SKM-1 treated with dmso at 0.1 percent for 144 hours (cell line): ENCODE measurements around the gene MMRN2.

ENCODE experiments used
- DNase-seq: peaks from one replicate; lab custom pipeline; 2025; ENCODE audit not compliant: unreplicated experiment; lab: John Stamatoyannopoulos, UW

The MMRN2 gene

DNA sequence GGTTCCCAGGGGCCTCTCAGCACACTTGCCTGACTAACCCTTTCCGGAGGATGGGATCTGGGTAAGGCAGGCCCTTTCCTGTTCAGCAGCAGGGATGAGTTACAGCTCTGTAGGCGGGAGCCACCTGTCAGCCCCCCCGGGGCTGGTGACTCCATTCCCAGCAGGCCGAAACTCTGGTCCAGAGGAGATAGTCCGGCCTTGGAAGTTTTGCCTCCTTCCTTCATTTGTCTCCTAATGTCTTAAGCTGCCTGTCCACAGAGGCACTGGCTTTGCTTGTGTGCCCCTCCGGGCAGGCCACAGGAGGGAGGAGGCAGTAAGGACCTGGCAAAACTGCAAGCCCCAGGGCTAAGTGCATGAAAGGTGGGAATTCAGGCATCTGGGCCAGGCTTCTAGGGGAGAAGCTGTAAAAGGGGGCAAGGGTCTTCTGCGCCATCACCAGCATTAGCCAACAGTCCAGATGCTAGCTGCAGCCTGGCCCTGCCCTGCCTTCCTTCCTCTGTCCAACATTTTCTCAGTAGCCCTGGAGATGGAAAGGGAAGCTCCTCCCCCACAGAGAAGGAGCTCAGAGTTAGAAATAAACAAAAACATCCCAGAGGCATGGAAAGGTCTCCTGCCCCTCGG, 12.1 kb upstream of the MMRN2 start:
- no peak for DNase-seq

DNA sequence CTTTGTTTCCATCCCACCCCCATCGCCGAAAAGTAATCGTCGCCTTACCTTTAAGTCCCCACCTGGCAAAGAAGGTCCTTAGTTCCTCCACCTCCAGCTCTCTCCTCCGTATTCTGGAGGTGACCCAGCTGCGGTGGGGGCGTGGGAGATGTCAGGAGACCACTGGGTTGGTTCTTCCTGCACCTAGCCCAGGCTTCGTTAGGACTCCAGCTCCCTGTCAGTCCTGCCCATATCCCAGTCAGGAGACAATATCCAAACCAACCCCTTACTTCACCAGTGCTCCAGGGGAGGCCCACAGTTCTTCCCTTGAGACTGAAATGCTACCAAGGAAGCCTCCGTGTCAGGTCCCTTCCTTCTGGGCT, 11.6 kb upstream of the MMRN2 start:
- no peak for DNase-seq

DNA sequence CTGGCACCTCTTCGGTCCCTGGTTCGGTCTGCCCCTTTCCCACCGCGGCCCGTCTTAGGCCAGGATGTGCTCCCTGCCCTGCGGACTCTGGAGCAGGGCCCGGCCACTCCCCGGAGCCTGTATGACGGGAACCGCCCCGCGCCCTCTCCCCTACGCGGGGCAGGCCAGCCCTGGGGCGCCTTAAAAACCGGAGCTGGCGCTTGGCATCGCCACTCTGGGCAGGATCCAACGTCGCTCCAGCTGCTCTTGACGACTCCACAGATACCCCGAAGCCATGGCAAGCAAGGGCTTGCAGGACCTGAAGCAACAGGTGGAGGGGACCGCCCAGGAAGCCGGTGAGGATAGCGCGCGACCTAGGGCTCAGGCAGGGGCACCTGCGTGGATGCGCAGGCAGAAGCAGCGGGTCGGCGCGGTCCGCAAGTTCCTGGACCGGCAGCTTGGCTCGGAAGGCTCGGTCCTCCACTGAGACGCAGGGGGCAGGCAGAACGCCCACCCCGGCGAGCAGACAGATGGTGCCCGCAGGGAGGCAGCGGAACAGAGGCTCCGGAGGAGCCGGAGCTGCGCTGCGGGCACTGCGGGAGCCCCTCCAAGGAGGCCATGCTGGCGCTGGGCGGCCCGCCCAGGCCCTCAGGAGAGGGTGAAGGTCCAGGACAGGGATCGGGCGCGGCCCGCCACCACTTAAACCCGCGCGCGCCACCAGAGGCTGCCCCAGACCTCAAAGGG, 11.0 kb upstream of the MMRN2 start, which contains the start of gene ADIRF:
Gene ADIRF, plus strand, starts transcription at position 212 of the 723 bp plus-strand sequence. Its CDS starts 63 bp downstream, at position 275.
- DNase-seq = no peak

DNA sequence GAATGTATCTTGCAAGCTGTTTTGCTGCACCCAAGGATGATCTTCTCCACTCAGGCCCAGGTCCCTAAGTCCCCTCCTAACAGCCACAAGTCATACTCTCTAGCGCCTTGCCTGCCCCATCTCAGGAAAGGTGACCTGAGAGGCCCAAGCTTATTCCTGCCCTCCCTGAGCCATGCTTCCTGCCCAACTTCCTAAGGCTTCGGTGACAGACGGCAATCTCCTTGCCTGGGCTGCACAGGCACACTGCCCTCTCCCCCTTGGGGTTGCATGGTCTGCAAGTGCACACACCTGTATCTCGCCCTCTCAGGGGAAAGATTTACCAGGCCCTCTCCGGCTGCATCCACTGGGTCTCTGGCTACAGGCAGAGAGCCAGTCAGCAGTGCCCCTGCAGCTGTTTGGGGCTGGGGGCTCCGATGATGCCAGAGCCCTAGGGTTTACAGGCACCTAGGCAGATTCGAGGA, 10.1 kb upstream of the MMRN2 start:
- no peak for DNase-seq

DNA sequence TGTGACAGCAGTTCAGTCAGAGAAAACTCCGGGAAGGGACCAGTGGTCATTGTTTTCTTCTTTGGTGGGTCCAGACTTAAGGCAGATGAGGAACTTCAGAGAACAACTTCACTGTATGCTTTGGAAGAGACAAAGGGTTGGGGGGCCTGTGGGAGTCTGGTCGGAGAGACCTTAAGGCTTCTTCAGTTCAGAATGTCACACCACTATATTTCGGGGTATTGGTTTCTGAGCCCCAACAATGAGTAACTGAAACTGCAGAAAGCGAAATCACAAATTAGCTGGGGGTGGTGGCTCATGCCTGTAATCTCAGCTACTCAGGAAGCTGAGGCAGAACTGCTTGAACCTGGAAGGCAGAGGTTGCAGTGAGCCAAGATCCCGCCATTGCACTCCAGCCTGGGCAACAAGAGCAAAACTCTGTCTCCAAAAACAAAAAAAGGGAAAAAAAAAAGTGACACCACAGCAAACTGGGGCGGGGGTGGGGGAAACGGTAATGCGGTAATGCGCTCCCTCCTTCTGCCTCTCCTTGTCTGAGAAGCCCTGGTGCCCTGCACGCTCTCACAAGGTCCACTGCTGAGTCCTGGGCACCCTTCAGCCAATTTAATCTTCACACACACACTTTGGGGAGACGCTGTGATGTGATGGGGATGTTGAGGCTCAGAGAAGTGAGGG, 8.7 kb upstream of the MMRN2 start:
- DNase-seq = no peak

DNA sequence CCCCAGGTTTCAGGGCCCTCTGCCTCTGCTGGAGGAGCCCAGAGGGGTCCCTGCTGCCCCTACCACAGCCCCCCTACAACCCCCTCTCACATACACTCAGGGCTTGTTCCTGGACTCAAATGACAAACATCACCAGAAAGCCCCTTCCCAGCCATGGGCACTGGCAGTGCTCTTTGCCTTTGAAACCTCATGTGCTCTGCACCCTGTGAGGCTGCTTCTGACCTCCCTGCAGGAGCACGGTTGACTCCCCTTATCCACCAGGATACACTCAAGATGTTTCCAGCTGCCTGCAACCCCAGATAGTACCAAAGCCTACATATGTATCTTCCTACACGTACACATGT, 7.4 kb upstream of the MMRN2 start:
- DNase-seq = no peak

DNA sequence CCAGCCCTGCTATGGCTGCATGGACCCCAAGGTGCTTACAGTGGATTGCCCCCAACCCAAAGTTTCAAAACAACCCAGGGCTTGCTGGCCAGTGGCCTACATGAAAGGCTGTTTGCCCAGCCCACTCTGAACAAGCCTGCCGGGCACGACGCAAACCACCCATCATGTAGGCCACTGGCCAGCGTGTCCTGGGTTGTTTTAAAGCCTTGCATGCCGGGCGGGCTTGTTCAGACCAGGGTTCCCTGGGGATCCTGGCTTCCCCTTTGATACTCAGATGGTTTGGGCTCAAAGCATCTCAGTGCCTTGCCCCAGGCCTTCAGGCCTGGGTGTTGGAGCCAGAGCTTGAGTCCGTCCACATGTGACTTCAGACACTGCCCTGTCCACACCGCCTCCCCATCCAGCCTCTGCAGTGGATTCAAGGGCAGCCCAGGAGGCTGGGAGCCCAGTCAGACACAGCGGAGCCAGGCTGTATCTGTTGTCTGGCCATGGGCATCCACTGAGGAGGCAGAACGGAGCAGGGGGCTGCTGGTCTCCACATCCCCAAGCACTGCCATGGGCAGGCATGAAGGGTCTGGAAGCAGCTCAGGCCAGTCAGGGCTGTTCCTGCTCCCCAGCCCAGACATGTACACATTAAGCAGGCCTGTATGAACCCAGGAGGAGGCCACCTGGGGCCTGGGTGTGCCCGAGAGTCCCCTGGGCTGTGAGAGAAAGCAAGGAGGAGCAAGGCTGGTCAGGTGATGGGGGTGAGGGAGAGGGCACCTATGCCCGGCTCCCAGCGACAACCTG, 6.8 kb upstream of the MMRN2 start:
- no peak for DNase-seq

DNA sequence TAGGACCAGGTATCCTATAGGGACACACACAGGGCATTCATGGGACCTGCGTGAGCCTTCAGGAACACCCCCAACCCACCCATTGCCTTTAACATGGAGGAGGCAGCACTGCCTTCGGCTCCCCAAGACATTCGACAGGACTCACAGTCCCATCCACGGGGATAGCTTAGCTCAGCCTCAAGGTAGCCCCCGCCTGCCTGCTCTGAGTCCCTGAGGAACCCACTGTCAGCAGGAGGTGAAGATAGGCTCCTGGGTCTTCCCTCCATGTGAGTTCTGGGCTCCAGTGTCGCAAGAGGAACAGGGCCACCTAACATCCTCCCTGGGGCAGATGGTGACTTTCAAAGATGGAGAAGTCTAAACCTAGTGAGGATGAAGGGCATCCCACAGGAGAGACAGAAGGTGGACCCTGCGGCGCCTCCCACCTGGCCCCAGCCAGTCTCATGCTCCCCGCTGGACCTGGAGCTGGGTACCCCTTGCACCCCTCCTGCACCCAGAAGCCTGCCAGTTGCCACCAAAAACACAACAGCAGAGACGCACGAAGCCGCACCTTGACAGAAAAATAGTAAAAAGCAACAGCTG, 6.0 kb upstream of the MMRN2 start:
- DNase-seq = no peak

DNA sequence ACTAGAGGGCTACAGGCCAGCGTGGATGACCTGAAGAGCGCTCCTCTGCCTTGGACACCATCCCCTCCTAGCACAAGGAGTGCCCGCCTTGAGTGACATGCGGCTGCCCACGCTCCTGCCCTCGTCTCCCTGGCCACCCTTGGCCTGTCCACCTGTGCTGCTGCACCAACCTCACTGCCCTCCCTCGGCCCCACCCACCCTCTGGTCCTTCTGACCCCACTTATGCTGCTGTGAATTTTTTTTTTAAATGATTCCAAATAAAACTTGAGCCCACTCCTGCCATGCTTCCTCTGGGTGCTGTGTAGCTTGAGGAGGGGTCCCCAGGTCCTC, 5.5 kb upstream of the MMRN2 start:
- no peak for DNase-seq

DNA sequence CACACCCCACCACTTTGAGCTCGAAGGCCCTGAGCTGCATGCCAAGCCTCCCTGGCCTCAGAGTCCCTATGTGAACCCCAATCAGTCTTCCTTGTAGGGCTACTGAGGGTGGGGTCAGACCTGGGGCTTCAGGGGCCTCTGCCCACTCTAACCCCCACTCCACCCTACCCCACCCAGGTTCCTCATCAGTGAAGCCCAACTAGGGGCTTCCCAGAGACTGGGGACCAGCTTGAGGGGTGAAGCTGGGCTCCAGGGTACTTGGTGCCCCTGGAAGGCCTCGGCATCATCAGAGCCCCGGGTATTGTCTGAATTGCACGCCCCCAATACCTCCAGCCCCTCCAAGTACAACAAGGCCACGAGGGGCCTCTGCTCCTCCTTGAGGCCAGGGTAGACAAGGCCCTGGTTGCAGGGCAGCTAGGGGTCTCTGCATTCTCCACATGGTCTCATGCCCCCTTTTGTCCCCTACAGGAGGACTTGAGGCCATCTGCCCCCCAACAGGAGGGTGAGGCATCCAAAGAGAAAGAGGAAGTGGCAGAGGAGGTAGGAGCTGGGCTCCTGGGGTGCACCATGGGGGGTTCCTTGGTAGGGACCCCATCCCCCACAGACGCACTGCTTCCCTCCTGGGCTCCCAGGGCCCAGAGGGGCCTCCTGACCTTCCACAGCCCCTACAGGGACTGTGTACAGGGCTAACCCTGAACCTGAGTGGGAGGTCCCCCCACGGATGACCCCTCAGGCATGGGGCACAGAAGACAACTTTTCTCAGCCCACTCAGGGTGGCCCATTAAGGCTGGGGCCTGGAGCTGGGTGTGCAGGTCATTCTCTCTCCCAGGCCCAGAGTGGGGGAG, 4.9 kb upstream of the MMRN2 start:
- no peak for DNase-seq

DNA sequence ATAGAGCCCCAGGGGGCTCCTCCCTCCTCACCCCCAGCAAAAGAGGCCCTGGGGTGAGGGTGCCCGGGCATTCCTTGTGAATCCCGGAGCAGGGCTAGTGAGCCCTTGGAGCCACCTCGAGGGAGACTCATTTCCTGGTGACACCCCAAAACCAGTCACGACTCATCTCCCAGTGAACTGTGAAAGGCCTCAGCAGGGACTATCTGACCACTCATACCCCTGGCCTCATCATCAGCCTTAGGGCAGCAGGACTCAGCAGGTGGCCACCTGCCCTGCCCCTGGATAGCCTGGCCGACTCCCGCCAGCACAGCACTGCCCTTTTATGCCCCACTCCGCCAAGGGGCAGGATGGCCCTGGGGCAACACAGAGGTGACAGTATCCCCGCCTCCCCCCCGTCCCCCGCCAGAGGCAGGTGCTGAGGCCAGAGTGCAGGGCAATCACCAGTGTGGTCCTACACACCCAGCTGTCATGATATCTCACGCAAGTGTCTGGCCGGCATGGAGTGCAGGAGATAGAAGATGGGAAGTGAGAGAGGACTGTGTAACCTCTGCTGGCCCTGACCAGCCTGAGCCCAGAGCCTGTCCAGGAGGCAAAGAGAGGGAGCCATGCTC, 4.2 kb upstream of the MMRN2 start:
- no peak for DNase-seq

DNA sequence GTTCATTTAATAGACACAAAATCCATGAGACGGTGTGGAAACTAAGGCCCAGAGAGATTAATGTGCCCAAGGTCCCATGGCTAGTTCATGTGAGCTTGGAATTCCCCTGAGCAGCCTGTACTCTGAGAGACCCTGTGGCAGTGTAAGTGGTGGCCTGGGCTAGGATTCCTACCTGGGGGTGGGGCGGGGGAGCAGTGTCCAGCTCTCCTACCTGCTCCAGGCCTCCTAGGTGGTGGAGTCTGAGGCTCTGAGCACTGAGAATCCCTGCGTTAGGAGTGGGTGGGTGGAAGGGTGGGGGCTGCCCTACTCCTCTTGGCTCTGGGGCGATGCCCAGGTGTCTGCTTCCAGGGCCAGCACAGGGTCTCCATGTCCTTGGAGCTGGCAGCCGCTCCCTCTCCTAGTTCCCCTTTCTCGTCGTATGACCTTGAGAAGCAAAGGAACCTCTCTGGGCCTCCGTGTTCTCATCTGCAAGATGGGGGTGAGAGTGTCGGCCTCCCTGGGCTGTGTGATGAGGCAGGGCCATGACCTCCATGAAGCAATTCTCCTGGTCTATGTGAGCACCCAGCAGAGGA, 3.5 kb upstream of the MMRN2 start:
- DNase-seq = no peak

DNA sequence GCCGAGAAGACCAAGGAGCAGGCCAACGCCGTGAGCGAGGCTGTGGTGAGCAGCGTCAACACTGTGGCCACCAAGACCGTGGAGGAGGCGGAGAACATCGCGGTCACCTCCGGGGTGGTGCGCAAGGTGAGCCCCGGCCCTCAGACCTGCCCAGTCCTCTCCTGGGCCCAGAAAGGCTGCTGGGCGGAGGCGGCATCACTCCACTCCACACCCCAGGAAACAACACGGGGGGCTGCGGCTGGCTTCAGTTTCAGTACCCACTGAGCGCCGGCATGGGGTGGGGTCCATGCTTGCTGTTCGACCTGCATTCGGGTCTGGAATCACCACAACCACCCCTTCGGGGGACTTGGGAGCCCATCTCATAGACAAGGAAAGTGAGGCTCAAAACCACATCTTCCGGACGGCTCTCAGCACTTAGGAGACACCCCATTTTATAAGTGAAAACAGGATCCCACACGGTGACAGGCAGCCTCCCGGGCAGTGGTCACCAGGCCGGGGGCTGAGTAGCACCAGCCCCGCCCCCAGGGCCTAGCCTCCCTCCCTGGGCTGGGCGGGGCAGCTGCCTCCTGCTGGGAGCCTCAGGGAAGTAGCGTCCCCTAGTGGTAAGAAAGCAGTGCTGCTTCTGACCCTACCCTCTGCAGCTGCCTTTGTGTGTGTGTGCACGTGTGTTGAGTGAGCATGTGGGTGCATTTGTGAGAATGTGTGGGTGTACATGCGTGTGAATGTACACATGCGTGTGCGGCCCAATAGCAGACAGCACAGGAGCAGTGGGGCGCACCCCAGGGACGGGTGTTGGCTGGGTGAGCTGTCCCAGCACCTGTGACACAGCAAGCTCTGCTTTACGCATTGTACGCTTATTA, 2.8 kb upstream of the MMRN2 start:
- peak; percentile 74 for DNase-seq

DNA sequence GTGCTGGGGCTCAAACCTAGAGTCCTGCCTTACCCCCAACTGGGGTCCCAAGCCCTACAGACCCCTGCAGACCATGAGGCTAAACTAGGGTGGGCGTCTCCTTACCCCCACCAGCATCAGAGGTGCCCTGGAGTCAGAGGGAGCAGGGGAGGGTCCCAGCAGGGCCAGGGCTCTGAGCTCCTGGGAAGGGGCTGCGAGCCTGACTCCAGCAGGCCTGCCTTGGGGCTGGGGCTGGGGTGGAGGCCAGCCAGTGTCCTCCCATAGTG, 2.3 kb upstream of the MMRN2 start:
- DNase-seq = no peak

DNA sequence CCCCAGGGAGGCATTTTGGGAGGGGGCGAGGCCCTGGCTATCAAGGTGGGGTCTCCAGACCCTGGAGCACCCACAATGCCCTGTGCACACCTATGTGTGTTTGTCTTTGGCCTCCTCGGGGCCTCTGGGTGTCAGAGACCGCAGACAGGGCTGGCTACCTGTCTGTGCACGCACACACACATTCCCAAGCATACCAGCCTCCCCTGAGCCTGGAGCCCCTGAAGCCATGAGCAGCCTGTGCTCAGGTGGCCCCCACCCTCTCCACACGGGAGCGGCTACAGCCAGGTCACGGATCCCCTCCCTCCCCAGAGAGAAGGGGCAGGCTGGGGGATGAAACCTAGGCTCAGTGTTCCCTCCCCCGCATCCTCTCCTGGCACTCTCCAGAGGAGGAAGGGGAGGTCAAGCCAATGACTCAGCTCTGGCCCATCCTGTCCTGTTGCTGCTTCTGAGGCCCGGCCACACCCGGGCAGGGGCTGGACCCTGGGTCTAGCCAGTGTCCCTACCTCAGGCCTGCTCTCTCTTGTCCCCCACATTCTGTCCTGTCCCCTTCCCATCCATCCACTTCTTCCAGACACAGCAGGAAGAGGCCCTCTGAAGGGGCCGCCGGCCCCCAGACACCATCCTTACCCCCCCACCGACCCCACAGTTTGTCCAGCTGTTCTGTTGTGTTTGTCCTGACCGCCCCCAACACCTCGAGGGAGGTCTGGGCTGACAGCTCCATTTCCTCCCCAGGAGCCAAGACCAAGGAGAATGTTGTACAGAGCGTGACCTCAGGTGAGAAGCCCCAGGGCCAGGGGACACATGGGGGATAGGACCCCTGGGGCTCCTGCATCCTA, 1.7 kb upstream of the MMRN2 start:
- DNase-seq = no peak

DNA sequence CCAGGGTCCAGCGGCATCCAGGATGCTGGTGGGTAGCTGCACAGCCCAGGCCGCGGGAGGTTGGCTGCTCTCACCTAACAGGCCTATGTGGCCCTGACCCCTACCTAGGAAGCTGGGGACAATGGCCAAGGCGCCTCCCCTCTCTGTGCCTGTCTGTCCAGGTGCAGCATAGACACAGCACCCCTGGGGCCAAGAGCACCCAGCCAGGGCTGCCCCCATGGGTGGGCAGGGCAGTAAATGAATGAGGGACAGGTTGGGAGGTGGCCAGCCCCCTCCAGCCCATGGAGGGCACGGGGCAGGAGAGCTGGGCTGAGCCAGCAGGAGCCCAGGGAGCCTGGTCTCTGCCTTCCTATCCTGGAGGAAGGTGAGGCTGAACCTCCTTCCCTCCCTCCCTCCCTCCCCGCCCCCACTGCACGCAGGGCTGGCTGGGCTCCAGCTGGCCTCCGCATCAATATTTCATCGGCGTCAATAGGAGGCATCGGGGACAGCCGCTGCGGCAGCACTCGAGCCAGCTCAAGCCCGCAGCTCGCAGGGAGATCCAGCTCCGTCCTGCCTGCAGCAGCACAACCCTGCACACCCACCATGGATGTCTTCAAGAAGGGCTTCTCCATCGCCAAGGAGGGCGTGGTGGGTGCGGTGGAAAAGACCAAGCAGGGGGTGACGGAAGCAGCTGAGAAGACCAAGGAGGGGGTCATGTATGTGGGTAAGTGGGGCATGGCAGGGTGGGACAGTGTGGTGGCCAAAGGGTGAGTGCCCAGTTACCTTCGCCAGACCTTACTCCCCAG, 893 bp upstream of the MMRN2 start, which contains the start of gene SNCG:
Gene SNCG, plus strand, starts transcription at position 484 of the 785 bp plus-strand sequence. Its CDS starts 99 bp downstream, at position 583.
- no peak for DNase-seq

DNA sequence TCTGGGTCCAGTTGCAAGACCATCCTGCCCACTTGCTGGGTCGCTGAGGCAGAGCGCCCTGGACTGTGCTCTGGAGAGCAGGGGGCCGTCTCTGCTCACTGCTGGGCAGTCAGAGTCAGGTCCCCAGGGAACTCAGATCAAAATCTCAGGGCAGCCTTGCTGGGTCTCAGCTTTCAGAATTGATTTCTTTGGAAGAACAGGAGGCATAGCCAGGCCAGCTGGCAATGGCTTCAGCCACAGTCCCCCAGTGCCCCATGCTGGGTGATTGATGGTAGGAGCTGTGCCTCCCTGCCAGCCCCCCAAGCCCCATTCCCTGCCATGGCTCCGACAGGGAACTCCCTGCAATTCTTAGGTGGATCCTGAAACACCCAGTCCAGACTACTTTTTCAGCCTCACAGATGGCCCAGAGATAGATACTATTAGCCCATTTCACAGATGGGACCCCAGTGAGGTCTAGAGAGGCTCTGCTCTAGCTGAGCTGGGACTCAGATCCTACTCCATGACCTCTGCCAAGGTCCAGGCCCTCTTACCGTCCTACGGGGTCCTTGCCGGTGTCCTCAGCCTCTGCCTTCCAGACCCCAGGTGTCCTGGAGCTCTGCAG, 467 bp downstream of the MMRN2 start:
- no peak for DNase-seq
